Cerebellar nuclear complex (tissue), 1 donor: ENCODE results near the gene CBFA2T2.
"Not testable (repeated sequence)": the region's sequence is repeated elsewhere in the genome, so short reads cannot be mapped to it uniquely, and the experiment has no call there.

Experiments
- DNase-seq, 2 experiments: peaks; one replicate each; lab custom pipeline; 2025; lab: John Stamatoyannopoulos, UW

The CBFA2T2 gene

GRCh38 chr20:33490023-33490933, at the start of gene CBFA2T2:
Gene CBFA2T2, plus strand, starts transcription at chr20:33490096. Its CDS starts 172 bp downstream, at chr20:33490268.
- no peak for DNase-seq

- not testable (repeated sequence) for DNase-seq
Measured at GRCh38 chr20:33440562-33440961, 49.3 kb upstream of the CBFA2T2 start.

GRCh38 chr20:33441142-33441955, 48.5 kb upstream of the CBFA2T2 start:
- no peak for DNase-seq

- peak in 1 of 2 experiments; percentile 3 for DNase-seq
Measured at GRCh38 chr20:33442136-33443005, 47.5 kb upstream of the CBFA2T2 start.

GRCh38 chr20:33443006-33443511, 46.8 kb upstream of the CBFA2T2 start:
- no peak for DNase-seq

GRCh38 chr20:33443512-33444239, 46.2 kb upstream of the CBFA2T2 start, which contains the start of gene SNTA1:
Gene SNTA1, minus strand, starts transcription at chr20:33443763. Its CDS starts 143 bp downstream, at chr20:33443620.
- DNase-seq = no peak

GRCh38 chr20:33444797-33445560, 44.9 kb upstream of the CBFA2T2 start:
- no peak for DNase-seq

- no peak for DNase-seq
Measured at GRCh38 chr20:33445881-33446625, 43.8 kb upstream of the CBFA2T2 start.

- no peak for DNase-seq
Measured at GRCh38 chr20:33450867-33451266, 39.0 kb upstream of the CBFA2T2 start.

GRCh38 chr20:33456916-33457642, 32.8 kb upstream of the CBFA2T2 start:
- peak in 1 of 2 experiments; percentile 12 for DNase-seq

GRCh38 chr20:33459599-33459998, 30.3 kb upstream of the CBFA2T2 start:
- no peak for DNase-seq

- no peak for DNase-seq
Measured at GRCh38 chr20:33460711-33461110, 29.2 kb upstream of the CBFA2T2 start.

- no peak for DNase-seq
Measured at GRCh38 chr20:33463332-33464101, 26.4 kb upstream of the CBFA2T2 start.

- DNase-seq = not testable (repeated sequence)
Measured at GRCh38 chr20:33464759-33465158, 25.1 kb upstream of the CBFA2T2 start.

GRCh38 chr20:33465481-33466302, 24.2 kb upstream of the CBFA2T2 start:
- no peak for DNase-seq

GRCh38 chr20:33466303-33466646, 23.6 kb upstream of the CBFA2T2 start:
- DNase-seq = no peak

- DNase-seq = no peak
Measured at GRCh38 chr20:33470457-33470856, 19.4 kb upstream of the CBFA2T2 start.
